ENCODE data around the gene DDX17.

DDX17 gene

GRCh38 chr22:38453066-38453672 is 52.9 kb downstream of the DDX17 start:
- H3K27ac Mint-ChIP-seq, result no peak overlapping the region
- peaks cover 94% of the 10 kb centered on the region for H3K27me3 Mint-ChIP-seq
- no peaks in the 10 kb centered on the region for H3K9me3 Mint-ChIP-seq
- CTCF ChIA-PET, result no interaction called here
- no peak overlapping the region for H3K4me3 Mint-ChIP-seq
- DNase-seq, result no peak
- H3K4me1 Mint-ChIP-seq, result peaks cover 16% of the 10 kb centered on the region
- H3K36me3 Mint-ChIP-seq, result no peaks in the 10 kb centered on the region

- Mint-ChIP-seq H3K4me1 (peaks cover 16% of the 10 kb centered on the region), H3K27me3 (peaks cover 89% of the 10 kb centered on the region), H3K4me3 (no peak overlapping the region), H3K9me3 (no peaks in the 10 kb centered on the region), H3K36me3 (no peaks in the 10 kb centered on the region), H3K27ac (no peak overlapping the region)
- CTCF ChIA-PET, result no interaction called here
- no peak for DNase-seq
These were observed 53.6 kb downstream of the DDX17 start for GRCh38 chr22:38452373-38453065.

- Mint-ChIP-seq H3K27ac (no peak overlapping the region), H3K4me3 (no peak overlapping the region), H3K4me1 (peaks cover 14% of the 10 kb centered on the region), H3K27me3 (peaks cover 86% of the 10 kb centered on the region), H3K36me3 (no peaks in the 10 kb centered on the region), H3K9me3 (no peaks in the 10 kb centered on the region)
- CTCF ChIA-PET, result interaction anchor here (0.8 kb wide), 1 partner anchor 588 kb away, joined by 3 read pairs; no protein-coding TSS in a partner anchor
- no peak for DNase-seq
These were observed 54.2 kb downstream of the DDX17 start for GRCh38 chr22:38451864-38452263.

- H3K27ac Mint-ChIP-seq, result no peak overlapping the region
- CTCF ChIA-PET, result interaction anchor here (0.8 kb wide), 1 partner anchor 588 kb away, joined by 3 read pairs; no protein-coding TSS in a partner anchor
- H3K27me3 Mint-ChIP-seq, result peaks cover 83% of the 10 kb centered on the region
These were observed 54.7 kb downstream of the DDX17 start for GRCh38 chr22:38451404-38451803.

GRCh38 chr22:38450234-38450797 is 55.8 kb downstream of the DDX17 start:
- no peak overlapping the region for H3K27ac Mint-ChIP-seq
- H3K27me3 Mint-ChIP-seq, result peaks cover 78% of the 10 kb centered on the region
- H3K4me1 Mint-ChIP-seq, result peaks cover 7% of the 10 kb centered on the region
- no peaks in the 10 kb centered on the region for H3K36me3 Mint-ChIP-seq
- CTCF ChIA-PET, result no interaction called here
- no peaks in the 10 kb centered on the region for H3K9me3 Mint-ChIP-seq
- H3K4me3 Mint-ChIP-seq, result no peak overlapping the region
- DNase-seq, result no peak

More at GRCh38 chr22:38451404-38451803, 54.7 kb downstream of the DDX17 start:
- no peak for DNase-seq
- Mint-ChIP-seq H3K36me3 (no peaks in the 10 kb centered on the region), H3K4me3 (no peak overlapping the region), H3K4me1 (peaks cover 10% of the 10 kb centered on the region), H3K9me3 (no peaks in the 10 kb centered on the region)

GRCh38 chr22:38449776-38450175 is 56.3 kb downstream of the DDX17 start:
- Mint-ChIP-seq H3K9me3 (no peaks in the 10 kb centered on the region), H3K27ac (no peak overlapping the region), H3K36me3 (no peaks in the 10 kb centered on the region), H3K4me1 (peaks cover 7% of the 10 kb centered on the region), H3K4me3 (no peak overlapping the region), H3K27me3 (peaks cover 80% of the 10 kb centered on the region)
- DNase-seq, result no peak
- CTCF ChIA-PET, result no interaction called here

- no peak for DNase-seq
- Mint-ChIP-seq H3K27ac (no peak overlapping the region), H3K27me3 (peaks cover 80% of the 10 kb centered on the region), H3K4me3 (no peak overlapping the region), H3K36me3 (no peaks in the 10 kb centered on the region), H3K4me1 (peaks cover 3% of the 10 kb centered on the region), H3K9me3 (no peaks in the 10 kb centered on the region)
- CTCF ChIA-PET, result interaction anchor here (1.1 kb wide), 1 partner anchor 14 kb away, joined by 3 read pairs; no protein-coding TSS in a partner anchor
These were observed 57.0 kb downstream of the DDX17 start for GRCh38 chr22:38448945-38449745.

- no peak overlapping the region for H3K4me3 Mint-ChIP-seq
- no peak for DNase-seq
- peaks cover 68% of the 10 kb centered on the region for H3K27me3 Mint-ChIP-seq
- no peaks in the 10 kb centered on the region for H3K9me3 Mint-ChIP-seq
- no peaks in the 10 kb centered on the region for H3K4me1 Mint-ChIP-seq
- H3K36me3 Mint-ChIP-seq, result no peaks in the 10 kb centered on the region
- CTCF ChIA-PET, result no interaction called here
- H3K27ac Mint-ChIP-seq, result no peak overlapping the region
These were observed 60.0 kb downstream of the DDX17 start for GRCh38 chr22:38446018-38446601.

- Mint-ChIP-seq H3K4me3 (no peak overlapping the region), H3K27me3 (peaks cover 62% of the 10 kb centered on the region), H3K27ac (no peak overlapping the region), H3K9me3 (no peaks in the 10 kb centered on the region), H3K36me3 (no peaks in the 10 kb centered on the region), H3K4me1 (no peaks in the 10 kb centered on the region)
- CTCF ChIA-PET, result no interaction called here
- no peak for DNase-seq
These were observed 61.3 kb downstream of the DDX17 start for GRCh38 chr22:38444783-38445182.

- Mint-ChIP-seq H3K36me3 (no peaks in the 10 kb centered on the region), H3K4me3 (no peak overlapping the region), H3K27ac (no peak overlapping the region), H3K27me3 (peaks cover 53% of the 10 kb centered on the region), H3K4me1 (no peaks in the 10 kb centered on the region), H3K9me3 (no peaks in the 10 kb centered on the region)
- CTCF ChIA-PET, result no interaction called here
- no peak for DNase-seq
These were observed 62.2 kb downstream of the DDX17 start for GRCh38 chr22:38443628-38444521.

GRCh38 chr22:38442967-38443627 is 63.0 kb downstream of the DDX17 start:
- Mint-ChIP-seq H3K4me1 (no peaks in the 10 kb centered on the region), H3K27ac (no peak overlapping the region), H3K27me3 (peaks cover 53% of the 10 kb centered on the region), H3K9me3 (no peaks in the 10 kb centered on the region), H3K4me3 (no peak overlapping the region), H3K36me3 (no peaks in the 10 kb centered on the region)
- CTCF ChIA-PET, result no interaction called here
- DNase-seq, result no peak

- H3K27ac Mint-ChIP-seq, result no peak overlapping the region
- H3K4me1 Mint-ChIP-seq, result no peaks in the 10 kb centered on the region
- CTCF ChIA-PET, result no interaction called here
- no peaks in the 10 kb centered on the region for H3K36me3 Mint-ChIP-seq
- H3K27me3 Mint-ChIP-seq, result peaks cover 50% of the 10 kb centered on the region
- no peak overlapping the region for H3K4me3 Mint-ChIP-seq
- DNase-seq, result no peak
- H3K9me3 Mint-ChIP-seq, result no peaks in the 10 kb centered on the region
These were observed 64.4 kb downstream of the DDX17 start for GRCh38 chr22:38441620-38442287.

Data from activated naive CD4-positive, alpha-beta T cell treated with anti-CD3 and anti-CD28 coated beads, Interleukin-2, amount 10 ng/mL, durations not matched to agents 7 days and 5 days (primary cell).